Measurements from ENCODE around the gene TRPC5OS. TPM values are rescaled to one million over a fixed set of nuclear protein-coding genes. Genes with fewer than 3 reads are reported as not detected.

The TRPC5OS gene
- total RNA-seq, 1 donor from 2014 or later, result not detected

- no peak for ATAC-seq
- intact Hi-C loops (cut with micrococcal nuclease), result no loop called here
- no peak for DNase-seq
These were observed 12.6 kb downstream of the TRPC5OS start for GRCh38 chrX:111888600-111888999.

GRCh38 chrX:111892375-111892774, 16.4 kb downstream of the TRPC5OS start:
- intact Hi-C loops (cut with micrococcal nuclease), result no loop called here
- ATAC-seq (no peak), DNase-seq (no peak)

GRCh38 chrX:111896148-111896547, 20.2 kb downstream of the TRPC5OS start:
- intact Hi-C loops (cut with micrococcal nuclease), result no loop called here
- ATAC-seq (no peak), DNase-seq (no peak)

GRCh38 chrX:111914398-111915090, 38.6 kb downstream of the TRPC5OS start:
- DNase-seq, result no peak
- ATAC-seq, result no peak
- intact Hi-C loops (cut with micrococcal nuclease), result no loop called here

- no peak for DNase-seq
- intact Hi-C loops (cut with micrococcal nuclease), result no loop called here
- ATAC-seq, result no peak
These were observed 41.6 kb downstream of the TRPC5OS start for GRCh38 chrX:111917591-111917990.

- intact Hi-C loops (cut with micrococcal nuclease), result no loop called here
- DNase-seq (no peak), ATAC-seq (no peak)
These were observed 52.5 kb downstream of the TRPC5OS start for GRCh38 chrX:111928456-111928855.

Other genes with a start within 250 kb of the TRPC5OS start
- gene ALG13, start 195.0 kb upstream of the TRPC5OS start, total RNA-seq, result 17.9 TPM
- gene TRPC5, start 206.6 kb downstream of the TRPC5OS start, total RNA-seq, result not detected
- not detected for gene RTL4, start 206.8 kb downstream of the TRPC5OS start, total RNA-seq